K562 (cell line): ENCODE results near the gene SECISBP2. TPM values are rescaled to one million over a fixed set of nuclear protein-coding genes. Genes with fewer than 3 reads are reported as not detected.

ENCODE experiments used
- CEBPB ChIP-seq: fragments of 450-650 bp; IDR thresholded peaks from 2 replicates; pipeline ENCODE4 v1.6.1; 2016; ENCODE audit warnings: missing genetic modification characterization, missing compliant biosample characterization
- CEBPG ChIP-seq, 3 experiments: fragments of 200-800 bp in 1 of 3; sonication (Bioruptor generic) in 1 of 3; sonication (generic) in 1 of 3; formaldehyde crosslinking in 1 of 3; IDR thresholded peaks in 2 of 3; conservative IDR thresholded peaks in 1 of 3; 2 replicates each; pipeline versions ENCODE4 v1.6.1 to v1.8.0; 2016 to 2022; ENCODE audit warnings: missing compliant biosample characterization in 2 of 3, missing genetic modification characterization in 2 of 3, mild to moderate bottlenecking in 1 of 3, missing genetic modification reagents in 1 of 3
- FOS ChIP-seq: IDR thresholded peaks from 3 replicates; pipeline ENCODE4 v1.6.1; 2011; ENCODE audit not compliant: insufficient read length; ENCODE audit errors: extremely low read depth
- GATA2 ChIP-seq: sonication (generic); formaldehyde crosslinking; IDR thresholded peaks from 2 replicates; pipeline ENCODE4 v1.4.0; 2020; ENCODE audit warnings: mild to moderate bottlenecking, missing genetic modification reagents
- GTF2F1 ChIP-seq: IDR thresholded peaks from 2 replicates; pipeline ENCODE4 v1.6.1; 2011; ENCODE audit warnings: low read depth, low read length, improper control_type of control experiment
- HIVEP1 ChIP-seq: fragments of 250-450 bp; sonication (Bioruptor Pico); IDR thresholded peaks from 2 replicates; pipeline ENCODE4 v1.4.0; 2020; ENCODE audit warnings: mild to moderate bottlenecking
- ILF3 ChIP-seq: fragments of 450-650 bp; IDR thresholded peaks from 2 replicates; pipeline ENCODE4 v1.6.1; 2018; ENCODE audit warnings: antibody characterized with exemption, mild to moderate bottlenecking, moderate library complexity, borderline replicate concordance
- SIN3A ChIP-seq, 2 experiments: fragments of 150-350 bp in 1 of 2; IDR thresholded peaks; 2 replicates each; pipeline ENCODE4 v1.6.1; 2011 to 2016; ENCODE audit warnings: borderline replicate concordance in 2 of 2, low read depth in 2 of 2, low read length in 2 of 2, mild to moderate bottlenecking in 2 of 2, moderate library complexity in 2 of 2; ENCODE audit not compliant: control insufficient read depth in 1 of 2
- SIRT6 ChIP-seq: IDR thresholded peaks from one replicate; pipeline ENCODE4 v1.6.1; 2012; ENCODE audit warnings: low read depth, mild to moderate bottlenecking, control low read depth, inconsistent platforms, low read length, moderate library complexity
- polyA plus RNA-seq, 8 experiments: library from polyadenylated mRNA; depleted of rRNA in 4 of 8; stranded (reverse) in 5 of 8; unstranded in 3 of 8; fragments of >200 nt; fragmentation: Nextera tagmentation in 2 of 8; fragmentation: Illumina TruSeq in 1 of 8; extraction: Ambion mirVana in 2 of 8; extraction: Trizol in 1 of 8; gene quantifications; 2 replicates each; pipeline versions ENCODE4 v1.2.1 to v1.2.3, GENCODE V29; 2011 to 2014; ENCODE audit warnings: inconsistent platforms in 1 of 8, missing spikeins in 1 of 8
- total RNA-seq, 7 experiments: library from RNA; depleted of rRNA in 6 of 7; stranded (reverse); fragments of >200 nt in 6 of 7; fragmentation: Illumina TruSeq in 2 of 7; extraction: Trizol in 2 of 7; gene quantifications; 2 replicates each; pipeline versions ENCODE4 v1.2.1 to v1.2.3, GENCODE V29; 2011 to 2021; ENCODE audit warnings: low replicate concordance in 1 of 7
- TF ChIP-seq, protein P1 (sequence below): fragments of 250-450 bp; sonication (Bioruptor Pico); IDR thresholded peaks from 2 replicates; pipeline ENCODE4 v1.4.0; 2020
- TF ChIP-seq, protein P2 (sequence below): fragments of 250-450 bp; sonication (Bioruptor Pico); IDR thresholded peaks from 2 replicates; pipeline ENCODE4 v1.4.0; 2020; ENCODE audit warnings: mild to moderate bottlenecking

Gene SECISBP2
- total and polyA plus RNA-seq, 9 of the 15 experiments (the other 6 are each of a cell fraction or from before 2014, with no cell fraction given): 3.2 to 41.6 (median 26.1) TPM

DNA sequence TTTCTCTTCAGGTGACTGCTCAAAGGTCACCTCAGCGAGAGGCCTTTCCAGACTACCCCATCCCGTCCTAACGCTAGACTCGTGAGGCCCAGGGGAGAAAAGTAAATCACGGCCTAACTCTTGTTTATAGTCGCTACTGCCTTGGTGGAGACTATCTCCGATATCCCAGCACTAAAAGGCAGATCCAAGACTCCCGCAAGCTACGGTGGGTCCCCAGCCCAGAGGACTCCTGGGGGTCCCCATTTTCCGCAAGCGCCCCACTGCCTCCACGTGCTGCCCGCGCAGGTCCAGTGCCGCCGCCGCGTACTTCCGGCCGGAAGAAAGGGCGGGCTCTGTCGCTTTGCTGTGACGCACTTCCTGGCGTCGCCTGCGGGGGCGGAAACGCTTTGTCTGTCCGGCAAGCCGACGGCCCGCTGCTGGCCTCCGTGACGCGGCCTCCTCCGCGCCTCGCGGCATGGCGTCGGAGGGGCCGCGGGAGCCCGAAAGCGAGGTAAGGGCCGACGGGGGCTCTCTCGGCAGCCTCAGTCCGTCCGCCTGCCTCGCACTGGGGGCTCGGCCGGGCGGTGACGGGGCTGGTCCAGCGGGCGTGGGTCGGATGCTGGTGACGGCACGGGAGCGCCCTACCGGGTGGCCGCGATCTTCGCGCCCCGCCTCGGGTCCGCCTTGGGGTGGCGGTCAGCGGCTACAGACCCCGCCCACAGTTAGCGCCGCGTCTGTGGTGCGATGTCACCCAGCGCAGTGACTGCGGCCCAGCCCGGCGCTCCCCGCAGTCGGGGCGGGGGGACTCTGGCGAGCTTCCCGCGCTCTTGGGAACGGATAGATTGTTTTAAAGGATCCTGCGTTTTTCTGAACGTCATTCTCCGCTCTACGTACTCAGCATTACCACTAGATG is at the start of gene SECISBP2 (continued):
- TF ChIP-seq, protein P1, sequence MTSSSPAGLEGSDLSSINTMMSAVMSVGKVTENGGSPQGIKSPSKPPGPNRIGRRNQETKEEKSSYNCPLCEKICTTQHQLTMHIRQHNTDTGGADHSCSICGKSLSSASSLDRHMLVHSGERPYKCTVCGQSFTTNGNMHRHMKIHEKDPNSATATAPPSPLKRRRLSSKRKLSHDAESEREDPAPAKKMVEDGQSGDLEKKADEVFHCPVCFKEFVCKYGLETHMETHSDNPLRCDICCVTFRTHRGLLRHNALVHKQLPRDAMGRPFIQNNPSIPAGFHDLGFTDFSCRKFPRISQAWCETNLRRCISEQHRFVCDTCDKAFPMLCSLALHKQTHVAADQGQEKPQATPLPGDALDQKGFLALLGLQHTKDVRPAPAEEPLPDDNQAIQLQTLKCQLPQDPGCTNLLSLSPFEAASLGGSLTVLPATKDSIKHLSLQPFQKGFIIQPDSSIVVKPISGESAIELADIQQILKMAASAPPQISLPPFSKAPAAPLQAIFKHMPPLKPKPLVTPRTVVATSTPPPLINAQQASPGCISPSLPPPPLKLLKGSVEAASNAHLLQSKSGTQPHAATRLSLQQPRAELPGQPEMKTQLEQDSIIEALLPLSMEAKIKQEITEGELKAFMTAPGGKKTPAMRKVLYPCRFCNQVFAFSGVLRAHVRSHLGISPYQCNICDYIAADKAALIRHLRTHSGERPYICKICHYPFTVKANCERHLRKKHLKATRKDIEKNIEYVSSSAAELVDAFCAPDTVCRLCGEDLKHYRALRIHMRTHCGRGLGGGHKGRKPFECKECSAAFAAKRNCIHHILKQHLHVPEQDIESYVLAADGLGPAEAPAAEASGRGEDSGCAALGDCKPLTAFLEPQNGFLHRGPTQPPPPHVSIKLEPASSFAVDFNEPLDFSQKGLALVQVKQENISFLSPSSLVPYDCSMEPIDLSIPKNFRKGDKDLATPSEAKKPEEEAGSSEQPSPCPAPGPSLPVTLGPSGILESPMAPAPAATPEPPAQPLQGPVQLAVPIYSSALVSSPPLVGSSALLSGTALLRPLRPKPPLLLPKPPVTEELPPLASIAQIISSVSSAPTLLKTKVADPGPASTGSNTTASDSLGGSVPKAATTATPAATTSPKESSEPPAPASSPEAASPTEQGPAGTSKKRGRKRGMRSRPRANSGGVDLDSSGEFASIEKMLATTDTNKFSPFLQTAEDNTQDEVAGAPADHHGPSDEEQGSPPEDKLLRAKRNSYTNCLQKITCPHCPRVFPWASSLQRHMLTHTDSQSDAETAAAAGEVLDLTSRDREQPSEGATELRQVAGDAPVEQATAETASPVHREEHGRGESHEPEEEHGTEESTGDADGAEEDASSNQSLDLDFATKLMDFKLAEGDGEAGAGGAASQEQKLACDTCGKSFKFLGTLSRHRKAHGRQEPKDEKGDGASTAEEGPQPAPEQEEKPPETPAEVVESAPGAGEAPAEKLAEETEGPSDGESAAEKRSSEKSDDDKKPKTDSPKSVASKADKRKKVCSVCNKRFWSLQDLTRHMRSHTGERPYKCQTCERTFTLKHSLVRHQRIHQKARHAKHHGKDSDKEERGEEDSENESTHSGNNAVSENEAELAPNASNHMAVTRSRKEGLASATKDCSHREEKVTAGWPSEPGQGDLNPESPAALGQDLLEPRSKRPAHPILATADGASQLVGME (CRISPR knock-in tag): 0 out of 2 replicates have a peak, but pooled peaks have one; percentile 59
- TF ChIP-seq, protein P2, sequence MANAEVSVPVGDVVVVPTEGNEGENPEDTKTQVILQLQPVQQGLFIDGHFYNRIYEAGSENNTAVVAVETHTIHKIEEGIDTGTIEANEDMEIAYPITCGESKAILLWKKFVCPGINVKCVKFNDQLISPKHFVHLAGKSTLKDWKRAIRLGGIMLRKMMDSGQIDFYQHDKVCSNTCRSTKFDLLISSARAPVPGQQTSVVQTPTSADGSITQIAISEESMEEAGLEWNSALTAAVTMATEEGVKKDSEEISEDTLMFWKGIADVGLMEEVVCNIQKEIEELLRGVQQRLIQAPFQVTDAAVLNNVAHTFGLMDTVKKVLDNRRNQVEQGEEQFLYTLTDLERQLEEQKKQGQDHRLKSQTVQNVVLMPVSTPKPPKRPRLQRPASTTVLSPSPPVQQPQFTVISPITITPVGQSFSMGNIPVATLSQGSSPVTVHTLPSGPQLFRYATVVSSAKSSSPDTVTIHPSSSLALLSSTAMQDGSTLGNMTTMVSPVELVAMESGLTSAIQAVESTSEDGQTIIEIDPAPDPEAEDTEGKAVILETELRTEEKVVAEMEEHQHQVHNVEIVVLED: peak; percentile 45; the same call in 1 of the 2 replicates
- TF ChIP-seq FOS (no peak), SIN3A (IDR thresholded peaks at IDR 0.05; ENCODE audit: borderline replicate concordance in 2 of 2, control insufficient read depth in 1 of 2, low read depth in 2 of 2, low read length in 2 of 2) (peak; percentile 64 to 80; a peak in 2 of 4 replicates), ILF3 (0 out of 2 replicates have a peak, but pooled peaks have one; percentile 48), HIVEP1 (no peak), CEBPB (tag) (no peak), GATA2 (no peak), GTF2F1 (no peak), CEBPG (CRISPR knock-in tag; IDR thresholded peaks at IDR 0.05) (no peak; the same call in 1 of the 2 replicates), CEBPG (tag; conservative IDR thresholded peaks at IDR 0.05 in 1 of 2, IDR thresholded peaks at IDR 0.05 in 1 of 2) (no peak), SIRT6 (no peak)
